T-helper 9 cell (primary cell): Measurements from ENCODE around the gene ETV6.

Experiments used
- DNase-seq: peaks from one replicate; pipeline ENCODE4 v3.0.0-alpha.2; 2020

Gene ETV6

DNA sequence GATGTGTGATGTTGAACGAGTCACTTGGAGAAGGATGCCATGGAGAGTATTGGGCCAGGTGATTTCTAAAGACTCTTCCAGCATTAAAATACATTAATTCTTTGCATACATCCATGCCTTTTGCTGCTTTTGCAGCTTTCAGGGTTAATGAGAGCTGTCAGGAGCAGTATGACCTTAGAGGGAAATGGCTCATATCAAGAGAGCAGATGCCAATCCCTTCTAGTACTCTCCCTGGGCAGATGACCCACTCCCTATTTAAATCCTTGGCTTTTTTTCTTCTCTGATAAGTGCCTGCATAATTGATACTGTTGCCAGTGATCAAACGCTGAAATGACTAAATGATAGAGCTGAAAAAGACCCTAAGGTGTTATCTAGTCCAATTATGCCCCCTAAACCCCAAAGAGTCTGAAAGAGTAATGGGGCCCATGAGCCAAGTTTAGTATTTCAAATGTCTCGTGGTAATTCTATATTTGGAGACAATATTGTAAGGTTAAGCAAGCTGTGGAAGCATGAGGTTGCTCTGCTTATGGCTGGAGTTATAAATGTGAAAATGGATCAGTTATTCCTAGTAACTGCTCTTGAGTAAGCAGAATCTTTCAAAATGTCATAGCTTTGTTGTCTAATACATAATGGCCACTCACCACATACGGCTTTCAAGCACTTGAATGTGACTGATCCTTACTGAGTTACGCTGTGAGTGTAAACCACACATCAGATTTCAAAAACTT lies 137.3 kb downstream of the ETV6 start:
- no peak for DNase-seq

DNA sequence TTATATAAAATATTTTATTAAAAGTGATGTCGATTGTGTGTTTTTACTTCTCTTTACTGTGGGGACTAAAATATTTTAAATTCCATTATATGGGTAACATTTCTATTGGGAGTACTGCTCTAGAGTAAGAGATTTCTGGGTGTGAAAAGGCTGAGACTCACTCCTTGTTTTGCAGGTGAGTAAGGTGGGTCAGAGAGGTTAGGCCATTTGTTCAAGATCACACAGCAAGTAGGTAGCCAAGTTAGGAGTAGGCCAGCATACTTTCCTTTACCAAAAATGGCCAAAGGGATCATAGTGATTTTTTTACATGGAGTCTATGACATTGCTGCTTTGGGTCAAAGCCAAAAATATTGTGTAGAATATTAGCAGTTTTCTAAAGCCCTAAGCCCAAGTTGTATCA lies 138.0 kb downstream of the ETV6 start:
- no peak for DNase-seq

DNA sequence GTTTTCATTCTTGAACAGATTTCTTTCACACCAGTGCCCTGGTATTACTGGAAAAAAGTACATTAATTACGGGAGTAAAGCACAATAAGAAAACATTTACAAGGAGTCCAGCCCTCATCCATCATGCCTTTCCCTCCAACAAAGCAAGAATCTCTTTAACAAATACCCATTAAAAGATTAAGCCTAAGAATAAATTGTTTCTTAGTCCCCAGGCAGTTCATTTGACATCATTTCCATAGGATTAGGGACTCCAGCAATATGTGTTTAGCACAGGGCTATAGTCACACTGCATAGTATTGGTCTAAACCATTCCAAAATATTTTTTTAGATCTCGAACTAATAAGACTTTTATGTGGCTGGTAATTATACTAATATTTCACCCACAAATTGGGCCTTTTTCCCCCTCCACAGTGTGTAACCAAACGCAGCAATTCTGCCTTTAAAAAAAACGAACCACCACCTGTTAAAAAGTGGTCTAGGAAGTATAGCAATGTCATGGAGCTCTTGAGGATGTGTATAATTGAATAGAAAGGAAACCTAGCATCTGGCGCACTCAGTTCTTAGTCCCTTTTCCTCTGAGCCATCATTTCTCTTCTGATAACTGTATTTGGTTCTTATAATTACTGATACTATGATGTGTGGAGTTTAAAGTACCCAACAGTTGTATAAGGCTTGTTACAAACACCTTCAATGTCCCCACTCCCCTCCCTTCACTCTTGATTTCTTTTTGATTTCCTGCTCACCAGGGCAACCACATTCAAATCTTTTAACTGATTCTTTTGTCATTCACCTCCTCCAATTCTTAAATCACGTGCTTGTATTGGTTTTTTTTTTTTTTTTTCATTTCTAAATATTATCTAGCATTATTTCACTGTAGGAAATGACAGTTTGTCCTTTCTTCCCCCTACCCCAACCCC lies 138.7 kb downstream of the ETV6 start:
- DNase-seq: no peak

DNA sequence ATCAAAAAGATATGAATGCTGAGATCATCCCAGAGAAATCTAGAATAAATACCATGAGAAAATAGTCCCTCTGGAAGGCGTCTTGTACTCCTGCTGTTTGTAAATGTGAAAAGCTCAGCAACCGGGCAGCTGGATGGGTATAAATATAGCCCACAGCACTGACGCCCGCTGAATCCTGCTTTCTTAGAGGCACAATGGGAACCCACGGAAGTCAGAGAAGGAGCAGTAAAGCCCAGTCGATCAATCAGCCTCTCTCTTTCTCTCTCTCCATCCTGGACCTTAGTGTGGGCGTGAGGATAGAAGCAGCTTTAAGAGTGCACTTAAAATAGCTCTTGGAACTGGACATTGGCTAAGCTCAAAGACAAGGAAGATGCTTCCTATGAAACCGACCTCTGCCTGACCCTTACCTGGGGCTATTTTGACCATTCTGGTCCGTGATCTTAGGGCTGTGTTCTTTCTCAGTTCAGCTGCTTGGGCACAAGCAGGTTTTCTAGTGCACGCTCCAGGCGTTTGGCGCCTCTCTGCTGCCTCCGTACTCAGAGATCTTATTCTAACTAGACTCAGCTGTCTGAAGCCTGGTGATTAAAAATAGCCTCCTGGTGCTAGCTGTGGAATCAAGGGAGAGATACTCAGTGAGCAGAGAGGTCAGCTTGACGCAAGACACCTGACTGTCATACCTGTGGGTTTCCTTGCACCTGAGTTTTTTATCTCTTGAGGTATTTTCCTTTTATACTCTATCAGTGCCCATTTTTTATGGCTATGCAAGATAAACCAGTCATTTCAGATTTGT lies 144.6 kb downstream of the ETV6 start:
- DNase-seq: no peak

DNA sequence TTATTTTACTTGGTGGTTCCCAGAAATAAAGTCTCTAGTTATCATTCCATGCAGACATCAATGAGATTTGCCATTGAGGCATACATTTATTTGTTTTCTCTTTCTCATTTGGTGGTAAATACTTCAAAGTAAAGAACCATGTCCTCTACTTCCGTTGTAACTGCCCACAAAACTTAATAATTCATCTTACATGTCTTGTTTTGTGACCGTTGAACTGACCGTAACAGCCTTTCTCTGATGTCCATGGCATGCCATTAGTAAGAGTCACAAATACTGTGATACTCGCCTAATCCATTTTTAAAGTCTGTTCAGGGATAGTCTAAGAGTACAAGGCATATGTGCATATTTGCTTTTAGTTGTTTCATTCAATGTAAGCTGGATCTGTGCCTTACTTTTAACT lies 145.3 kb downstream of the ETV6 start:
- no peak for DNase-seq

DNA sequence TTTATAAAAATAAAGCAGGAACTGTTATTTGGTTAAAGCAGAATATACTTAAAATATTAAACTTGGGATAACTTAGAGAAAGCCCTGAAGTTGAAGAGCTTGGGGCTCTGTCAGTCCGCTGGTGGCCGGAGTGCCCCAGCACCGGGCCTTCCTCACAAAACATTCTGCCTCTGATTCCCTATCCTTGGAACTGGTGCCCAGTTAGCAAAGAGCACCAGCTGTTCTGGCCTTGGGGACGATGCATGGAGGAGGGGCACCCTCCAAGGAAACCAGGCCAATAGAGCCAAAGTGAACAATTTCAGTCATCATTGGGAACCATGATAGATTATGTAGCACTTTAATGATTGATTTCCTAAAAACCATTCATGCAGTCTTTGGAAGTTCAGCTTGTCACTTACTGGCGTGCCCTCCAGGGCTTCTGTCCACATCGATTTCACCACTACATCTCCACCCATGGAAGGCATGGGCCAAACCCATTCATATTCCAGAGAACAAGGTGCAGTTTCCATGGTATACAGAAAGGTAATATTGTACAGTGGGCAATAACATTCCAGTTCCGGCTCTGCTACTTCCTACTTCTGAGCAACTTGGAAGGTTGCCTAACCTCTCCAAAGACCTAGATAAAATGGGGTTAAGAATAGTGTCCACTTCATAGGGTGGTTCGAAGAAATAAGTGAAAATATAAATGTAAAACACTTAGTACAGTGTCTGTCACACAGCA lies 145.9 kb downstream of the ETV6 start:
- no peak for DNase-seq

DNA sequence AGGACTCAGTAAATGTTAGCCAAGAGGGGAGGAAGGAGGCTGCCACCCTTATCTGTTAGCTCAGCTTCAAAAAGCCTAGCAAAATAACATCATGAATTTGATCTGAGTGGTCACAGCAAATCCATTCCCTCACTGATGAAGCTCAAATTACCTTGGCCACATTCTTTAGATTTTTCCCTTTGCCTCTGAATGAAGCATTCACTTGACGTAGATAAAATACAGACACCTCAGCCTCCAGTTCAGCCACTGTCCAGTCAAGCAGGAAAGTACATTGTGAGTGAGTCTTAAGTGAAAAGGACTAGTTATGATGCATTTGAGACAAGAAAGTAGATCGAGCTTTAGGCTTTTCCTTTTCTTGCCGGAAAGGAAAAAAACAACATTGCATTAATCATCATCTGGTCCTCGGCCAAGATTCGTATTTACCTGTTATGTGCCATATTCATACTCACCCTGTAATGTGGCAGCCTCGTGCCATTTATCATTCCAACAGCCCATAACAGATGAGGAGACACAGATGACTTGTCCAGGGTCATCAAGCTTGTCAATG lies 146.5 kb downstream of the ETV6 start:
- no peak for DNase-seq

DNA sequence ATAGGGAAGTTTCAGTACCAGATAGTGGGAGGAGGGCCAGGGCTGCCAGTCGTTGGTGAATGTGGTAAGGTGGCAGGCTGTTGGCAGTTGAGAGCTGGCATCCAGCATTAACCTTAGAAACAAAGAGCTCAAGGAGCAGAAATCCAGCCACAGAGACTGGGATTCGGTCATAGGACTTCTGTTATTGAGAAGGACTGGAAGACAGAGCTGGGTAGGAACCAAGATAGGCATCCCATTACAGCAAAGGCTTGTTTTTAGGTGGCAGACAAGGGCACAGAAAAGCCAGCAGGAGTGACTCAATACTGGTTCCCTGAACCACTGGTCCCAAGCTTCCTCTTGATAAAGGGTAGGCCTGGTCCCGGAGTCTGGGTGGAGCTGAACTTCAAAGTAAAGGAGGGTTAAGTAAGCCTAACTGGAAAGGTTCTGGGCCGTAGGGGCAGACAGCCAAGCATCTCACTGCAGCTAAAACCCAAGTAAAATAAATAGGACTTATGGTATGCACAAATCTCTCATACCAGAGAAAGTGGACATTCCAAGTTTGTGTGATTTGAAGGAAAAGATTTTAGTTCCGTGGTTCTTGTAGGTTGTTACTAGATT lies 147.9 kb downstream of the ETV6 start:
- no peak for DNase-seq

DNA sequence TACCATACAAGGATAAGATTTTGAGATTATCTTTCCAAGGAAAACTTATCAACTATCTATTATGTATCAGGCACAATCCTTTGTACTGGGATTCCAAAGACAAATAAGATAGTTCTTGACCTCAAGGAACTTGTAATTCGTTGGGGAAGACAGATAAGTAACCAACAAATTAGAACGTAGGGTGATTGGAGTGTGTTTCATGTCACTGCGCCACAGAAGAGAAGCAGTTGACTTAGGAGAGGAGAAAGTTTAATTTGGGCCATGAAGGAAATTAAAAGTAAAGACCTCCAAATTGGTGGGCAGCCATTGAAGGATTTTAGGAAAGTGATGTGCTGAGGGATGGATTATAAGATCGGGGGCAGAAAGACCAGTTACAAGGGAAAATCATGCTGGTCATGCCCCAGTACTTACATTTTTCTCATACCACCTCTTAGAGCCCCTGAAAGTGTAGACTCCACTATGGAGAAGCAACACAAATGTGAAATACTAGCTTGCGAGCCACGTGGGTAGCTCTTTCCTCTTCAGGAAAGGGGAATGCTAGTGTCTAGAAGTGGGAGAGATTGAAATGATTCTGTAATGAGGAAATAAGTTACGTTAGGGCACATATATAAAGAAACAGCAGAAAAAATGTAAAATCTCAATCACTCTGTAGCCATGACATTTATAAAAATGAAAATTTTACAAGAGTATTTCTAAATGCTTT lies 148.7 kb downstream of the ETV6 start:
- DNase-seq: no peak

DNA sequence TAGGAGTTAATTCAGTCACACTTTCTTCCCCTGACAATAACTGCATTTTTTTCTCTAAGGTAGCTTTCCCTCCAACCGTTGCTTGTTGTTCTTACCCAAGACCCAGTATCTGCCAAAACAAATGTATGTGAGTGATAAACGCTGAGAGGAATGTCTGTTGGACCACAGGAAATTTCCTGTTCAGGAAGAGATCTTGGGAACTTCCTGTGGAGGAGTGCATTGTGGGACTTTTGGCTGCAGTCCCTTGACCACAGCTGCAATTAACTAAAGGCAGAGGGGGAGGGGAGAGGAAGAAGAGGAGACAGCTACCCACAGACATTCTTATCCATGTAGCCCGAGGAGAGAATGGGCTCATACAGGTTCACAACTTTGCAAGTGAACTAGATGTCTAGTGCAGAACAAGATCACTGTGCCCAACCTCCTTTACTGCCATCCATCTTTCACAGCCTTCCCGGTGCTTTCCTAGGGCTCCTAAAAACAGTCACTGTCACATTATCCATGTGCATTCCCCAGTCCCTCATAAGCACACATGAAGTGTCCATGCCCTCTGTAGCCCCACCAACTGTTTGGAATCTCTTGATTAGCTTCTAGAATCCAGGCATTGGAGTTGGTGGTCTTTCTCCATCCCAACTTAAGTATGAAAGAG lies 149.5 kb downstream of the ETV6 start:
- no peak for DNase-seq

DNA sequence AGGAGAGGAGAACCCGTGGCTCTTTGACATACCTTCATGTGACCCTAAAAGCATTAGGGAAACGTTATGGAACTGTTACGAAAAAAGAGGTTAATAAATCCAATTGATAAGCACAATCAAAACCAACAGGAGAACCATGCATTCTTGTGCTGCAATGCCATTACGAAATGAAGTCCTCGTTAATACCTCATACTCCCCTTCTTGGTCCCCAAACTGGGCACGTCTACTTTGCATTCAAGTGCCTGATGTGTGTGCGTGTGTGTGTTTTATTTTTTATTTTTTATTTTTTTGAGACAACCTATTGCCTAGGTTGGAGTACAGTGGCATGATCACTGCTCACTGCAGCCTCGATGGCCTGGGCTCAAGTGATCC lies 150.0 kb downstream of the ETV6 start:
- DNase-seq: no peak

DNA sequence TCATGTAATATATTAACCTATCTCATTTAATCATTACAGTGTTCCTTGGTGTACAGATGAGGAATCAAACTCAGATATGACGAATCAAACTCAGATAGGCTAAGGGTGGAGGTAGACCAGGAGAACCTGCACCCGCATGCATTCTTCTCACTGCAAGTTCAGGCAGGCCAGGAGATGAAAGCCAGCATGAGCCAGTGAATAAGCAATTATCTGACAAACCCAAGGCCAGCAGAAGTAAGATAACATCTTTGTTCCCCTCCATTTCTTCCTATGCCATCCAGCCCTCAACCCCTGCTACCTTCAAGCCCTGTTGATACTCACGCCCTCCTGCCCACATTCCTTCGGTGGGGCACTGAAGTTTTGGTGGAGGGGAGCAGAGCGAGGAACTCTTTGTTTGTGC lies 152.2 kb downstream of the ETV6 start:
- no peak for DNase-seq

DNA sequence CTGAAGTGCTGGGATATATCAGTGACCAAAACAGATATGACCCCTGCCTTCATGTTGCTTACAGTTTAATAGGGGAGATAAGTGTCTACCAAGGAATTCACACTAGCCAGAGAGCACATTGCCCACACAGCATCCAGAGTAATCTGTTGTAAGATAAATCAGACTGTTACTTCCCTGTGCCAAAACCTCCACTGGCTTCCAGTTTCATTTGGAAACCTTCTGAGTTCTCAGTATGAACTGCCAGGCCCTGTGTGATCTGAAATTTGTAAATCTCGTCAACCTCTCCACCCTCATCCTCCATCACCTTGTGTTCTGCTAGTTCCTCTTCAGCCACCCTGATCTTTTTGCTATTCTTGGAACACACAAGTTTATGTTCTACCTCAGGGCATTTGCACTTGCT lies 154.7 kb downstream of the ETV6 start:
- DNase-seq: no peak

DNA sequence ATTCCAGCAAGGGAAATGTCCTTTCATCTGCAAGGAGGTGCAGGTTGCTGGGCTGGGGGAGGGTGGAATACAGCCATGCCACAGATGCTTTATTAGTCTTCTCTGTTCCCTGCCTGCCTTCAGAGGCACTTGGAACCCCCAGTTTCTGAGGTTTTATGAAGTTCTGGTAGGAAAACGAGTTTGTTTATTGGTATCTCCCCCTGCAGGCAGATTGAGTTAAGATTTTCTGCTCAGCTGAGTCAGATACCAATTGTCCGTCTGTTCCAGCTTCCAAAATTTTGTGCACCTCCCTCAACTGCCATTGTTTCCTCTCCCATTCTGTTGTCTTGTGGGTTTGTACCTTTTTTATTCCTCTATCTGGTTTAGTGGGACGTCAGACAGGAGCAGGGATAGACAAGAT lies 155.6 kb downstream of the ETV6 start:
- DNase-seq: no peak

DNA sequence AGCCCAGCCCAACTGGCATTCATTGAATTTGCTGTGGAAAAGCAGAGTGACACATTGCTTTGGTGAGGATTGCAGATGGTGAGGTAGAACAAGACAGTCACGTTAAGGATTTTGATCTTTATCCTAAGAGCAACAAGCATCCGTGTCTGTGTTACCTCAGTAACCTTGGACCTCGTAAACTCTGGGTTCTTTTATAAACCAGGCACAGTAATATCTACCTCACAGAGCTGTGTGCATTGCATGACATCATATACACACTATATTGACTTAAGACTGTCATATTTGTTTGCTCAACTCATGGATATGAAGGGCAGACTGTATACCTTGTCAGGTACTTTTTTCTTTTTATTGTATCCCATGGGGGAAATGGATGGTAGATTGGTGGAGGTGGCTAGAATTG lies 156.2 kb downstream of the ETV6 start:
- no peak for DNase-seq

DNA sequence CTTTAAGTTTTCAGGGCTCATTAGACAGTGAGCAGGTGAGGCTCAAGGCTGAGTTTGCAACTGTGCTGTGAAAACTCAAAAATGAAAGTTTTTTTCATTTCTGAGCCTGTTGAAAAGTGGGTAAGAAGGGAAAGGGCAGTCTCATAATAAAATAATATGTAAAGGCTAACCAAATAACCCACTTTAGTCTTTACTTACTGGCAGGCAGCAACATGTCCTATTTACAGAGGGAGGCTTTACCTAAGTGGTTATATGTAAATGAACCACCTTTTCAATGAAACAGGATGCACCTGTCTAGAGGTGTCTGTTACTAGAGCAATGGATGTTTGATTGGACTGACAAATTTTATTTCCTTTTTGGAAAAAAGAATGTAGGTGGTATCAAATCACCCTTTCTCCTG lies 158.0 kb downstream of the ETV6 start:
- no peak for DNase-seq

DNA sequence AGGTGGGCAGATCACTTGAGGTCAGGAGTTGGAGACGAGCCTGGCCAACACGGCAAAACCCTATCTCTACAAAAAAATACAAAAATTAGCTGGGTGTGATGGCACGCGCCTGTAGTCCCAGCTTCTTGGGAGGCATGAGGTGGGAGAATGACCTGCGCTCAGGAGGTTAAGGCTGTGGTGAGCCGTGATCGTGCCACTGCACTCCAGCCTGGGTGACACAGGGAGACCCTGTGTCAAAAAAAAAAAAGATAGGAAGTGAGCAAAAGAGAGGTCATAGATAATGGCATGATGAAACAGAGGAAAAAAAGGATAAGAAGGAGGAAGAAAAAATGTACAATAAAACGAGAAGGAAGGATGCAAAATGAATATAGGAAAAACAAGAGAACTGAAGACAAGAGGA lies 159.5 kb downstream of the ETV6 start:
- DNase-seq: no peak

DNA sequence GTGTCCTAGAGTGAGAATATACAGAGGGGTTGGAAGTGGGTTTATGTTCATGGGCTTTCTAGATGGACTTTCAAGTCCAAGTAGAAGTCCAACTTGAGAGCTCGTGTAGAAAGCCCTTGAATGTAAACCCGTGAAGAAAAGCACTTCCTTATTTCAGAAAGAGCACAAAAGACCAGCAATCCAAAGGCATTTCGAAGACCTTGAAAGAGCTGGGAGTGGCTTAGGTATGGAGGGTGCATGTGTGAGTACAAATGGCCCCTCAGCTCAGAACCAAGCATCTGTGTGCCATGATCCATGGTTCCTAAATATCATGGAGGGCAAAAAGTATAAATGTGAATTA lies 160.7 kb downstream of the ETV6 start:
- DNase-seq: no peak

DNA sequence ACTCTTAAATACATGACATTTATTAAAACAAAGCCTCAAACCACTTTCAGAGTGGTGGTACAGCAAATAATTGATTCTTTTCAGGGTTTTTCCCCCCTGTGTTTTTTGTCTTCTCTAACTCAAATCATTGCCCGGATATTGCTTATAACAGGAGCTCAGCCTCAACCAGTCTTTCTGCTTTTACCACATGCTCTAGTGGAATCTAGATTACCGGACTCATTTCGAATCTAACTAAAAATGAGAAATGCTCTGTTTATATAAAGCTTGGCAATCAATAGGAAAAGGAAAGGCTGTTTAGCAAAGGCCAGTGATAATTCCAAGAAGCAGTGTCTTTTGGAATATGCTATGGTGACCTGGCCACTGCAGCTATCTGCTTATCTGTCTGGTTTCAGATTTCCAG lies 161.5 kb downstream of the ETV6 start:
- DNase-seq: no peak

DNA sequence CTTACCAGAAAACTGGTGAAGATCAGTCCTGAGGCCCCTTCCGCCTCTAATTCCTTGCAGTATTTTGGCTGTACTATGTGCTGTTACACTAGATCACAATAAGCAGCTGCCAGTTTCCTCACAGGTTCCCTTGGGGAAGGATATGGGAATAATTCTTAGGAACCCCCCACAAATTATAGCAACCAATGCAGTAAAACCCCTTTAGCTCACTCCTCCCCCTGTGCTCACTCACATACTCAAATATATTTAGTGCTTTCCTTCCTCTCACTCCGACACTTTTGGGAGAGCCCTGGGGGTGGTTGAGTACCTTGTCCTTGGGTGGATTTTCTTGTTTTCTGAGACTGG lies 162.7 kb downstream of the ETV6 start:
- DNase-seq: no peak
